K562 (cell line): ENCODE data around the gene MECR. TPM values are rescaled to one million over a fixed set of nuclear protein-coding genes. Genes with fewer than 3 reads are reported as not detected.

Source experiments
- BCLAF1 ChIP-seq, 2 experiments: fragments of 450-650 bp in 1 of 2; IDR thresholded peaks; 2 replicates each; pipeline ENCODE4 v1.6.1; 2011 to 2017; ENCODE audit warnings: low read depth in 2 of 2, antibody characterized with exemption in 1 of 2, borderline replicate concordance in 1 of 2, low read length in 1 of 2, mild to moderate bottlenecking in 1 of 2, mixed read lengths in 1 of 2; ENCODE audit not compliant: control insufficient read depth in 1 of 2
- CBFA2T2 ChIP-seq: fragments of 450-650 bp; conservative IDR thresholded peaks from 2 replicates; pipeline ENCODE4 v1.6.1; 2017; ENCODE audit warnings: mild to moderate bottlenecking
- CEBPG ChIP-seq, 3 experiments: fragments of 200-800 bp in 1 of 3; sonication (Bioruptor generic) in 1 of 3; sonication (generic) in 1 of 3; formaldehyde crosslinking in 1 of 3; IDR thresholded peaks in 2 of 3; conservative IDR thresholded peaks in 1 of 3; 2 replicates each; pipeline versions ENCODE4 v1.6.1 to v1.8.0; 2016 to 2022; ENCODE audit warnings: missing compliant biosample characterization in 2 of 3, missing genetic modification characterization in 2 of 3, mild to moderate bottlenecking in 1 of 3, missing genetic modification reagents in 1 of 3
- CTCF ChIP-seq, 3 experiments: IDR thresholded peaks in 2 of 3; conservative IDR thresholded peaks in 1 of 3; 2 replicates each; pipeline ENCODE4 v1.5.1; 2011 to 2012; ENCODE audit warnings: low read length in 3 of 3, mild to moderate bottlenecking in 3 of 3, control low read depth in 2 of 3, improper control_type of control experiment in 1 of 3, inconsistent platforms in 1 of 3, low read depth in 1 of 3, mixed read lengths in 1 of 3, moderate library complexity in 1 of 3; ENCODE audit not compliant: insufficient read depth in 2 of 3
- FOXP1 ChIP-seq: sonication (generic); formaldehyde crosslinking; IDR thresholded peaks from 2 replicates; pipeline ENCODE4 v1.8.0; 2022; ENCODE audit warnings: mild to moderate bottlenecking, missing genetic modification reagents
- GATAD2A ChIP-seq: fragments of 450-650 bp; IDR thresholded peaks from 2 replicates; pipeline ENCODE4 v1.6.1; 2017
- PHF20 ChIP-seq: fragments of 450-650 bp; IDR thresholded peaks from 2 replicates; pipeline ENCODE4 v1.6.1; 2018; ENCODE audit not compliant: partially characterized antibody
- STAT6 ChIP-seq: sonication (generic); formaldehyde crosslinking; IDR thresholded peaks from 2 replicates; pipeline ENCODE4 v1.8.1; 2023; ENCODE audit warnings: mild to moderate bottlenecking, missing genetic modification reagents
- U2AF1 ChIP-seq: fragments of 200-400 bp; formaldehyde crosslinking; optimal IDR thresholded peaks from 2 replicates; pipeline ENCODE3; 2017; ENCODE audit warnings: mild to moderate bottlenecking, low read depth, low read length, moderate library complexity
- ZBTB2 ChIP-seq: fragments of 450-650 bp; IDR thresholded peaks from 2 replicates; pipeline ENCODE4 v1.6.1; 2016; ENCODE audit warnings: antibody characterized with exemption
- polyA plus RNA-seq, 8 experiments: library from polyadenylated mRNA; depleted of rRNA in 4 of 8; stranded (reverse) in 5 of 8; unstranded in 3 of 8; fragments of >200 nt; fragmentation: Nextera tagmentation in 2 of 8; fragmentation: Illumina TruSeq in 1 of 8; extraction: Ambion mirVana in 2 of 8; extraction: Trizol in 1 of 8; gene quantifications; 2 replicates each; pipeline versions ENCODE4 v1.2.1 to v1.2.3, GENCODE V29; 2011 to 2014; ENCODE audit warnings: inconsistent platforms in 1 of 8, missing spikeins in 1 of 8
- total RNA-seq, 7 experiments: library from RNA; depleted of rRNA in 6 of 7; stranded (reverse); fragments of >200 nt in 6 of 7; fragmentation: Illumina TruSeq in 2 of 7; extraction: Trizol in 2 of 7; gene quantifications; 2 replicates each; pipeline versions ENCODE4 v1.2.1 to v1.2.3, GENCODE V29; 2011 to 2021; ENCODE audit warnings: low replicate concordance in 1 of 7

Gene MECR
- total and polyA plus RNA-seq, 9 of the 15 experiments (the other 6 are each of a cell fraction or from before 2014, with no cell fraction given), result 10.4 to 58.6 (median 42.9) TPM

- TF ChIP-seq CTCF (IDR thresholded peaks at IDR 0.05 in 2 of 3, conservative IDR thresholded peaks at IDR 0.05 in 1 of 3; ENCODE audit: insufficient read depth in 2 of 3, low read depth in 1 of 3, low read length in 3 of 3), result 0 out of 6 replicates have a peak, but pooled peaks of 1 of the 3 experiments have one; percentile 4
- peak; percentile 90; the same call in 1 of the 2 replicates for TF ChIP-seq GATAD2A
- peak in 1 of 2 experiments; percentile 76; a peak in 1 of 4 replicates for TF ChIP-seq BCLAF1 (IDR thresholded peaks at IDR 0.05; ENCODE audit: borderline replicate concordance in 1 of 2, control insufficient read depth in 1 of 2, low read depth in 2 of 2, low read length in 1 of 2)
- peak; percentile 32; the same call in 1 of the 2 replicates for TF ChIP-seq CEBPG (CRISPR knock-in tag; IDR thresholded peaks at IDR 0.05)
- TF ChIP-seq CEBPG (tag; conservative IDR thresholded peaks at IDR 0.05 in 1 of 2, IDR thresholded peaks at IDR 0.05 in 1 of 2), result no peak
- TF ChIP-seq CBFA2T2, result peak; percentile 97
- TF ChIP-seq FOXP1 (CRISPR knock-in tag), result peak; percentile 58; the same call in 1 of the 2 replicates
- peak; percentile 56; the same call in 1 of the 2 replicates for TF ChIP-seq STAT6
- peak; percentile 91; the same call in 1 of the 2 replicates for TF ChIP-seq ZBTB2
- TF ChIP-seq U2AF1, result no peak
- TF ChIP-seq PHF20, result no peak
Observed at GRCh38 chr1:29156543-29157268, 74.0 kb downstream of the MECR start (continued).
